Measurements from ENCODE around the gene PIGA. TPM values are rescaled to one million over a fixed set of nuclear protein-coding genes. Genes with fewer than 3 reads are reported as not detected.

PIGA gene
- total and polyA plus RNA-seq, 11 donors = 1.6 to 9.9 (median 4.5) TPM

DNA sequence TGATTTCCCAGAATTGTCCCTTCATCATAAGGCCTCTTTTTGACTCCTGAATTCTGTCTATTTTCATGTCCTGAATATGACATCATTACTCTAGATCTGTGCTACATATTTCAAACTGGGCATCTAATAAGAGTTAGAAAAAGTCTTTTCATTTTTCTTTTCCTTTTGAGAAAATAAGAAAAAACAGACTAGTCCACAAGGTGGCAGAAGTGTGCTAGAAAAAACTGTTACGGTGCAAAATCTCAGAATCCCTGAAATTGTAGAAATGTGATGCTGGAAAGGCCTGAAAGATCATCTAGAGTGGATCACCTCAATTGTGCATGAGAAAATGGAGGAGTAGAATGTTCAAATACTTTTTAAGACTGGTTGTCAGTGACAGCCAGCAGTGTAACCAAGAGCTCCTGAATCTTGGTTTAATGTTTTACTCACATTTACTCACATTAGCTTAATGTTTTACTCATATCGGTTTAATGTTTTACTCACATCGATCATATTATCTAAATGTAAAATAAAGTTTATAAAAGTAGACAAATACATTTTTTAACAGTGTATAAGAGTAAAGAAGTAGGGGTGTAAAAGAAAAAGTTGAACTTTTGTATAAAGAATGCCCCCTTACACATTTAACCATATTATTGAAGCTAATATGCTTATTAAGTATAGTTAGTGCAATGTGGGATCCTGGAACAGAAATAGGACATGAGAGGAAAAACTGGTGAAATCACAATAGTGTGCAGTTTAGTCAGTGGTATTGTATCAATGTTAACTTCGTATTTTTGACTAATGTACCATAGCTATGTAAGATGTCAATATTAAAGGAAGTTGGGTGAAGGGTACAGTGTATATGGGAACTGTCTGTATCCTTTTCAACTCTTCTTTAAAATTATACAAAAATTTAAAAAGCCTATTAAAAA lies 35.1 kb downstream of the PIGA start:
- 43 to 63% (median 49%) methylated on average over 4 of the region's 4 CpGs for WGBS, 4 donors
- H3K4me3 ChIP-seq = peak overlapping the region in 3 of 12 donors; percentile 3 to 13 (median 6)
- no peak for ATAC-seq

GRCh38 chrX:15298780-15299179 lies 36.5 kb downstream of the PIGA start:
- Histone ChIP-seq H3K4me1 (peaks cover 0 to 39% (median 14%) of the 10 kb centered on the region in 12 donors), H3K27me3 (no peaks in the 10 kb centered on the region), H3K4me3 (peak overlapping the region in 2 of 12 donors; percentile 13 to 23), H3K36me3 (peaks cover 0 to 6% (median 0%) of the 10 kb centered on the region in 9 donors), H3K27ac (peak overlapping the region; percentile 23 to 82 (median 74)), H3K9me3 (no peaks in the 10 kb centered on the region)
- no peak for DNase-seq
- ATAC-seq = peak; percentile 70 to 85 (median 84)
- TF ChIP-seq, protein P1, sequence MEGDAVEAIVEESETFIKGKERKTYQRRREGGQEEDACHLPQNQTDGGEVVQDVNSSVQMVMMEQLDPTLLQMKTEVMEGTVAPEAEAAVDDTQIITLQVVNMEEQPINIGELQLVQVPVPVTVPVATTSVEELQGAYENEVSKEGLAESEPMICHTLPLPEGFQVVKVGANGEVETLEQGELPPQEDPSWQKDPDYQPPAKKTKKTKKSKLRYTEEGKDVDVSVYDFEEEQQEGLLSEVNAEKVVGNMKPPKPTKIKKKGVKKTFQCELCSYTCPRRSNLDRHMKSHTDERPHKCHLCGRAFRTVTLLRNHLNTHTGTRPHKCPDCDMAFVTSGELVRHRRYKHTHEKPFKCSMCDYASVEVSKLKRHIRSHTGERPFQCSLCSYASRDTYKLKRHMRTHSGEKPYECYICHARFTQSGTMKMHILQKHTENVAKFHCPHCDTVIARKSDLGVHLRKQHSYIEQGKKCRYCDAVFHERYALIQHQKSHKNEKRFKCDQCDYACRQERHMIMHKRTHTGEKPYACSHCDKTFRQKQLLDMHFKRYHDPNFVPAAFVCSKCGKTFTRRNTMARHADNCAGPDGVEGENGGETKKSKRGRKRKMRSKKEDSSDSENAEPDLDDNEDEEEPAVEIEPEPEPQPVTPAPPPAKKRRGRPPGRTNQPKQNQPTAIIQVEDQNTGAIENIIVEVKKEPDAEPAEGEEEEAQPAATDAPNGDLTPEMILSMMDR (IDR thresholded peaks at IDR 0.05) = no peak
- TF ChIP-seq POLR2A (IDR thresholded peaks at IDR 0.05) = no peak
- intact Hi-C loops (cut with DNase I) = loop anchor here in 1 of 10 donors (5.0 kb wide), 1 partner anchor 169 kb away; no protein-coding TSS in a partner anchor
- WGBS, 4 donors = 36 to 67% (median 56%) methylated on average over 3 of the region's 3 CpGs

More for the DNA sequence above, 35.1 kb downstream of the PIGA start:
- no peak for TF ChIP-seq POLR2A (IDR thresholded peaks at IDR 0.05)
- TF ChIP-seq, protein P1 (IDR thresholded peaks at IDR 0.05) = peak; percentile 17 to 58 (median 42)
- Histone ChIP-seq H3K27ac (peak overlapping the region in 10 of 12 donors; percentile 38 to 82 (median 79)), H3K9me3 (no peaks in the 10 kb centered on the region), H3K27me3 (no peaks in the 10 kb centered on the region), H3K4me1 (peaks cover 0 to 39% (median 14%) of the 10 kb centered on the region in 12 donors), H3K36me3 (peaks cover 0 to 4% (median 0%) of the 10 kb centered on the region in 9 donors)
- intact Hi-C loops (cut with DNase I) = loop anchor here in 4 of 10 donors (2.0 to 5.0 kb wide), 3 partner anchors 37 to 169 kb away; partner anchors contain the start of gene PIGA (in 2 of the 4)
- DNase-seq = no peak

DNA sequence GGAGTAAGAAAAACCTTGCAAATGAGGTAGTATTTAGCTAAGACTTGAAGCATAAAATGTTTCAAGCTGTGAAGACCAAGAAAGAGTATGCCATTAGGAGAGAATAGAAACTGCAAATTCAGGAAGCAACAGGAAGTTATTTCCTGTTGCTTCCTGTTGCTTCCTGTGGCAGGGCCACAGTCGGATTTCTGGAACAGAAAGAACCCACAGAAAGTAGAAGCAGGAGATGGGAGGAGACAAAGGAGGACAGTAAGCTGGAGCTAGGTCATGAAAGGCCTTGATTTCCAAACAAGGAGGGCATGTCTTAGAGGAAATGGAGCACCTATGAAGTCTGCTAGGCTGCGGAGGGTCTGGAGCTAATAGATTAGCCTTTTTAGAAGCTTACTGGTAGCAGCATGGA lies 37.1 kb downstream of the PIGA start:
- Histone ChIP-seq H3K9me3 (no peaks in the 10 kb centered on the region), H3K27ac (peak overlapping the region; percentile 23 to 82 (median 74)), H3K4me3 (peak overlapping the region in 2 of 12 donors; percentile 10 to 23), H3K36me3 (peaks cover 0 to 6% (median 0%) of the 10 kb centered on the region in 9 donors), H3K4me1 (peaks cover 0 to 39% (median 14%) of the 10 kb centered on the region in 12 donors), H3K27me3 (no peaks in the 10 kb centered on the region)
- TF ChIP-seq POLR2A (IDR thresholded peaks at IDR 0.05) = no peak
- TF ChIP-seq, protein P1 (IDR thresholded peaks at IDR 0.05) = no peak
- 33 to 49% (median 36%) methylated on average over 2 of the region's 2 CpGs for WGBS, 4 donors
- intact Hi-C loops (cut with DNase I) = loop anchor here in 1 of 10 donors (5.0 kb wide), 1 partner anchor 169 kb away; no protein-coding TSS in a partner anchor
- DNase-seq (no peak), ATAC-seq (peak; percentile 8 to 57 (median 36))

DNA sequence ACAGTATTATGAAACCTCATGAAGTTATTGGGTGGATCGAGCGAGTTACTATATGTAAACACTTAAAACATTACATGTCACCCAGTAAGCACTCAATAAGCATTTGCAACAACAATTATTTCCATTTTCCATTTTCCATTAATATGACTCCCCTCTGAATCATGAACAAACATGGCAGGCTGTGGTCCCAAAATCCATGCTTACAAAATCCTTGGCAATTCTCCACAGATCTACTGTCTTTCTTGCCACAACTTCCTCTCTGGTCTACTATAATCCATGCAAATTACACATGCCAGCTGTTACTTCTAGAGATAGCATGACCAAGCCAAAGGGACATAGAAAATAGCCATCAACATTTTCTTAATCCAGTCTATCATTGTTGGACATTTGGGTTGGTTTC lies 41.9 kb downstream of the PIGA start:
- no peaks in the 10 kb centered on the region for H3K9me3 ChIP-seq
- H3K4me3 ChIP-seq = no peak overlapping the region
- H3K27ac ChIP-seq = no peak overlapping the region
- peaks cover 0 to 12% (median 4%) of the 10 kb centered on the region in 12 donors for H3K4me1 ChIP-seq
- no peaks in the 10 kb centered on the region for H3K27me3 ChIP-seq
- WGBS, 4 donors = 83 to 98% (median 89%) methylated on average over 2 of the region's 2 CpGs
- intact Hi-C loops (cut with DNase I) = no loop called here
- peaks cover 0 to 16% (median 0%) of the 10 kb centered on the region in 9 donors for H3K36me3 ChIP-seq
- ATAC-seq (no peak), DNase-seq (no peak)
- TF ChIP-seq, protein P1 (IDR thresholded peaks at IDR 0.05) = no peak
- no peak for TF ChIP-seq POLR2A (IDR thresholded peaks at IDR 0.05)

Data from heart left ventricle (tissue), 16 donors.